Suprapubic skin (tissue), 4 donors: Measurements from ENCODE around the gene FAM181B.

ENCODE experiments used
- POLR2A ChIP-seq, 2 donors: fragments of 450-650 bp; IDR thresholded peaks; one replicate each; pipeline ENCODE4 v1.6.1; 2017; ENCODE audit warnings: antibody characterized with exemption in 2 of 2, mild to moderate bottlenecking in 2 of 2, moderate library complexity in 2 of 2
- POLR2AphosphoS5 ChIP-seq, 3 donors: sonication (generic); formaldehyde crosslinking; IDR thresholded peaks; one replicate each; pipeline ENCODE4 v1.6.1; 2017; ENCODE audit warnings: antibody characterized with exemption in 3 of 3
- TF ChIP-seq, protein P1 (sequence below), 2 donors: fragments of 200-600 bp in 1 of 2; fragments of 450-650 bp in 1 of 2; sonication (generic) in 1 of 2; IDR thresholded peaks; one replicate each; pipeline ENCODE4 v1.5.1; 2016 to 2019; ENCODE audit warnings: antibody characterized with exemption in 2 of 2, mild to moderate bottlenecking in 1 of 2, moderate library complexity in 1 of 2

DNA sequence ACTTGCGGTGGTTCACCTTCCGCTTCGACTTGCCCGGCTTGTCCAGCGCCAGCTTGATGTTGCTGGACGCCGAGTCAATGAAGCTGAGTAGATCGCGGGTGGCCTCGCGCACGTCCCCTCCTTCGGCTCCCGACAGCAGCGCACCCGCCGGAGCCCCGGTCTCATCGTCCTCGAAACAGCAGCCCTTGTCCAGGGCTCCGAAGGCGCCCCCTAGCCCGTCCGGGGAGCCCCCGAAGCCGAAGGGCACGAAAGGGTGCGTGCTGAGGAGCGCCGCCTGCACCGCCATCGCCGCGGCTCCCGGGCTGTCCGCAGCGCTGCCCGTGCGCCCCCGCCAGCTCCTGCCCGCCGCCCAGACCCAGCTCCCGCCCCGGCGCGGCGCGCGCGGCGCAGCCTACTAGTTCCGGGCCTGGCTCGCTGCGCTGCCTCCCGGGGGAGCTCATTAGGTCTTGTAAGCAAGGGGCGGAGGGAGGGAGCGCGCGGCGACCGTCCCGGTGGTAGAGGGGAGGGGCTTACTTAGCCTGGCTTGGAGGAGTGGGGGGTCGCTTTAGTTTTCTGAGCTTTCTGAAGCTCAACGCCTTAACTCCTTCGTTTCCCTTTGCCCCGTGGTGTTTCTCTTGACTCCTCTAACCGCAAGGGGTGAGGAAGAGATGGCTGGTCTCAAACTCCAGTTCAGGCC is at the start of gene FAM181B:
- TF ChIP-seq, protein P1, sequence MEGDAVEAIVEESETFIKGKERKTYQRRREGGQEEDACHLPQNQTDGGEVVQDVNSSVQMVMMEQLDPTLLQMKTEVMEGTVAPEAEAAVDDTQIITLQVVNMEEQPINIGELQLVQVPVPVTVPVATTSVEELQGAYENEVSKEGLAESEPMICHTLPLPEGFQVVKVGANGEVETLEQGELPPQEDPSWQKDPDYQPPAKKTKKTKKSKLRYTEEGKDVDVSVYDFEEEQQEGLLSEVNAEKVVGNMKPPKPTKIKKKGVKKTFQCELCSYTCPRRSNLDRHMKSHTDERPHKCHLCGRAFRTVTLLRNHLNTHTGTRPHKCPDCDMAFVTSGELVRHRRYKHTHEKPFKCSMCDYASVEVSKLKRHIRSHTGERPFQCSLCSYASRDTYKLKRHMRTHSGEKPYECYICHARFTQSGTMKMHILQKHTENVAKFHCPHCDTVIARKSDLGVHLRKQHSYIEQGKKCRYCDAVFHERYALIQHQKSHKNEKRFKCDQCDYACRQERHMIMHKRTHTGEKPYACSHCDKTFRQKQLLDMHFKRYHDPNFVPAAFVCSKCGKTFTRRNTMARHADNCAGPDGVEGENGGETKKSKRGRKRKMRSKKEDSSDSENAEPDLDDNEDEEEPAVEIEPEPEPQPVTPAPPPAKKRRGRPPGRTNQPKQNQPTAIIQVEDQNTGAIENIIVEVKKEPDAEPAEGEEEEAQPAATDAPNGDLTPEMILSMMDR (IDR thresholded peaks at IDR 0.05): no peak
- TF ChIP-seq POLR2AphosphoS5 (IDR thresholded peaks at IDR 0.05) (no peak), POLR2A (IDR thresholded peaks at IDR 0.05) (no peak)
